ENCODE results near the gene CMPK1.
"Not testable (repeated sequence)": the region's sequence is repeated elsewhere in the genome, so short reads cannot be mapped to it uniquely, and the experiment has no call there.

CMPK1 gene

GRCh38 chr1:47317841-47318240, 15.7 kb upstream of the CMPK1 start:
- TF ChIP-seq, protein P1, sequence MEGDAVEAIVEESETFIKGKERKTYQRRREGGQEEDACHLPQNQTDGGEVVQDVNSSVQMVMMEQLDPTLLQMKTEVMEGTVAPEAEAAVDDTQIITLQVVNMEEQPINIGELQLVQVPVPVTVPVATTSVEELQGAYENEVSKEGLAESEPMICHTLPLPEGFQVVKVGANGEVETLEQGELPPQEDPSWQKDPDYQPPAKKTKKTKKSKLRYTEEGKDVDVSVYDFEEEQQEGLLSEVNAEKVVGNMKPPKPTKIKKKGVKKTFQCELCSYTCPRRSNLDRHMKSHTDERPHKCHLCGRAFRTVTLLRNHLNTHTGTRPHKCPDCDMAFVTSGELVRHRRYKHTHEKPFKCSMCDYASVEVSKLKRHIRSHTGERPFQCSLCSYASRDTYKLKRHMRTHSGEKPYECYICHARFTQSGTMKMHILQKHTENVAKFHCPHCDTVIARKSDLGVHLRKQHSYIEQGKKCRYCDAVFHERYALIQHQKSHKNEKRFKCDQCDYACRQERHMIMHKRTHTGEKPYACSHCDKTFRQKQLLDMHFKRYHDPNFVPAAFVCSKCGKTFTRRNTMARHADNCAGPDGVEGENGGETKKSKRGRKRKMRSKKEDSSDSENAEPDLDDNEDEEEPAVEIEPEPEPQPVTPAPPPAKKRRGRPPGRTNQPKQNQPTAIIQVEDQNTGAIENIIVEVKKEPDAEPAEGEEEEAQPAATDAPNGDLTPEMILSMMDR (IDR thresholded peaks at IDR 0.05; ENCODE audit: insufficient read depth, low read depth, low read length, missing control alignments) = no peak
- DNase-seq (ENCODE audit: low read depth) = no peak
- H3K4me3 ChIP-seq (ENCODE audit: low read depth, low read length) = no peak overlapping the region

DNA sequence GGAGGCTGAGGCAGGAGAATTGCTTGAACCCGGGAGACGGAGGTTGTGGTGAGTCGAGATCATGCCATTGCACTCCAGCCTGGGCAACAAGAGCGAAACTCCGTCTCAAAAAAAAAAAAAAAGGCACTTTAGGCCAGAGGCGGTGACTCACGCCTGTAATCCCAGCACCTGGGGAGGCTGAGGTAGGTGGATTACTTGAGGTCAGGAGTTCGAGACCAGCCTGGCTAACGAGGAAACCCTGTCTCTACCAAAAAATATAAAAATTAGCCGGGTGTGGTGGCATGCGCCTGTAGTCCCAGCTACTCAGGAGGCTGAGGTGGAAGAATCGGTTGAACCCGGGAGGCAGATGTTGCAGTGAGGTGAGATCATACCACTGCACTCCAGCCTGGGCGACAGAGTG, 13.6 kb upstream of the CMPK1 start:
- not testable (repeated sequence) for DNase-seq (ENCODE audit: low read depth); H3K4me3 ChIP-seq (ENCODE audit: low read depth, low read length)

DNA sequence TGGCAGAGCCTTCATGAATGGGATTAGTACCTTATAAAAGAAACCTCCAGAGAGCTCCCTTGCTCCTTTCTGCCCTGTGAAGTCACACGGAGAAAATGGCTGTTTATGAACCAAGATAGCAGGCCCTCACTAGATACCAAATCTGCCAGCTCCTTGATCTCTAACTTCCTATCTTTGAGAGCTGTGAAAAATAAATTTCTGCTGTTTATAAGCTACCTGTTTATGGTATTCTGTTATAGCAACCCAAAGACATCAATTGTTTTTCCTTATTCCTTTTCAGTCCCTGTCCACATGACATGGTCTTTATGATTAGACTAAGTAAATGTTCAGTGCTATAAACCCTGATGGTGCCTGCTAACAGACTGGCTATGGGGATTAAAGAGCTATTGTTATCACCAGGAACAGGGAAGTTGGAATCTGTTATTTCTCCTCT, 10.0 kb upstream of the CMPK1 start:
- TF ChIP-seq, protein P1 (IDR thresholded peaks at IDR 0.05; ENCODE audit: insufficient read depth, low read depth, low read length, missing control alignments) = no peak
- DNase-seq (ENCODE audit: low read depth) = no peak
- no peak overlapping the region for H3K4me3 ChIP-seq (ENCODE audit: low read depth, low read length)

DNA sequence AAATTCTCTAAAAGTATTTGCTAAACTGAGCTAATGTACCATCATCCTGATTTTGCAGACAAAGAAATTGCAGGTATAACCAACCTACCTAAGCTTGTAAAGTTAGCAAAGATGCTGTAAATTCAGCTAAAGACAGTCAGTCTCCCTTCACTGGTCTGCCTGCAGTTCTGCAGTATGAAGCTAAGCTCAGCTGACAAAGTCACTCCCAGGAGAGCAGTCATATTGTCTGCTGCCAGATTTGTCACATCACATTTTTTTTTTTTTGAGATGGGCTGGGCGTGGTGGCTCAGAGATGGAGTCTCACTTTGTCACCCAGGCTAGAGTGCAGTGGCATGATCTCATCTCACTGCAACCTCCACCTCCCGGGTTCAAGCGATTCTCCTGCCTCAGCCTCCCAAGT, 8.9 kb upstream of the CMPK1 start:
- no peak overlapping the region for H3K4me3 ChIP-seq (ENCODE audit: low read depth, low read length)
- TF ChIP-seq, protein P1 (IDR thresholded peaks at IDR 0.05; ENCODE audit: insufficient read depth, low read depth, low read length, missing control alignments) = no peak

DNA sequence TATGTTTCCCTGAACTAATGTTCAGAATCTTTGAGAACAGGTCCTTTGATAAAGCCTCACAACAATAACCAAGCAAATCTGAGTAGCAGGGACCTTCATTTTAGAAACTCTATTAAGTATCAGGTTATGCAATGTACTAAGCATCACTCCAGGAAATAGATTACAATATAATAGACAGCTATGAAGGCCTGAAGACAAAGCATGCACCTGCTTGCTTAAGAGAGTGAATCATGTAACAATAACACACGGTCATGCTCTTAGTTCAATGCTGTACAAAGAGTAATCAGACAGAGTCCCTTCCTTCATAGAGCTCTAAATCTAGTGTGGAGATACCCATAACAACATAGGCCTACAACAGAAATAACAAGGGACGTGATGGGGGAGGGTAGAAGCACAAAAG, 8.1 kb upstream of the CMPK1 start:
- no peak overlapping the region for H3K4me3 ChIP-seq (ENCODE audit: low read depth, low read length)
- no peak for DNase-seq (ENCODE audit: low read depth)
- TF ChIP-seq, protein P1 (IDR thresholded peaks at IDR 0.05; ENCODE audit: insufficient read depth, low read depth, low read length, missing control alignments) = no peak

More for the DNA sequence above, 8.9 kb upstream of the CMPK1 start:
- no peak for DNase-seq (ENCODE audit: low read depth)

GRCh38 chr1:47326271-47326670, 7.3 kb upstream of the CMPK1 start:
- TF ChIP-seq, protein P1 (IDR thresholded peaks at IDR 0.05; ENCODE audit: insufficient read depth, low read depth, low read length, missing control alignments) = no peak
- DNase-seq (ENCODE audit: low read depth) = no peak
- no peak overlapping the region for H3K4me3 ChIP-seq (ENCODE audit: low read depth, low read length)

DNA sequence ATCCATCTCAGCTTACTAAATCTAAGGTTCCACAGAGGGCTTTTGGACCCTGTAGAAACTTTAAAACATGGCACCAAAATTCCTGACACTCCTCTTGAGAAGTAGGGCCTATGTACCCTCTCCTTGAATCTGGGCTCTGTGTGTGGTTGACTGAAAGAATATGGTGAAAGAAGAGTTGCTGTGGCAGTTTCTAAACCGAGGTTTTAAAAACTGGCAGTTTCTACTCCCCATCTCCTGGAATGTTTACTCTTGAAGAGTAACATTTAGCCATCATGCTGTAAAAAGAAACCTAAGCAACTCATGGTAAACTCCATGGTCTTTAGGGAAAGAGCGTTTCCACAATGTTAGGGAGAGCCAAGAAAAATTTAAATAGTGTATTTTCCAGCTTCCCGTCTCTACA, 4.6 kb upstream of the CMPK1 start:
- no peak for DNase-seq (ENCODE audit: low read depth)
- H3K4me3 ChIP-seq (ENCODE audit: low read depth, low read length) = no peak overlapping the region
- TF ChIP-seq, protein P1 (IDR thresholded peaks at IDR 0.05; ENCODE audit: insufficient read depth, low read depth, low read length, missing control alignments) = no peak
